GM18502 (cell line): Measurements from ENCODE around the gene ARL6IP1.
"Not testable (repeated sequence)": the region's sequence is repeated elsewhere in the genome, so short reads cannot be mapped to it uniquely, and the experiment has no call there.

Source experiments
- ATAC-seq: cut with Tn5 transposase; IDR thresholded peaks from one replicate; pipeline ENCODE4 v1.9.1; 2021; ENCODE audit warnings: mild to moderate bottlenecking; ENCODE audit not compliant: unreplicated experiment, poor library complexity

The ARL6IP1 gene

DNA sequence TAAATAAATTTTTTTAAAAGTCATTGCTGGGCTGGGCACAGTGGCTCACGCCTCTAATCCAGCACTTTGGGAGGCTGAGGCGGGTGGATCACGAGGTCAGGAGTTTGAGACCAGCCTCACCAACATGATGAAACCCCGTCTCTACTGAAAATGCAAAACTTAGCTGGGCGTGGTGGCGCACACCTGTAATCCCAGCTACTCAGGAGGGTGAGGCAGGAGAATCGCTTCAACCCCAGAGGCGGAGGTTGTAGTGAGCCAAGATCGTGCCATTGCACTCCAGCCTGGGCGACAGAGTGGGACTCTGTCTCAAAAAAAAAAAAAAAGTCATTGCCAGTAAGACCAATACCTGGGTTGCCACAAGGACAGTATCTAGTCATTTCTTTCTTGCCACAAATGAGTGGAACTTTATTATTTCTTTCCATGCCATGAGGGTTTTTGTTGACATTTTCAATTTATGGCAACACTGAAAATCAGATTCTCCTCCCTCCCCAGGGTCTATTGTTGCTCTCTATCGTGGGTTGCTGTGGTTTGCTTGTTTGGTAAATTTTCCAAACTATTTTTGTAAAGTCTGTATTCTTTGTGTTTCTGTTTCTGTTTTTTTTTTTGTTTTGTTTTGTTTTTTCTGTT lies 30.9 kb downstream of the ARL6IP1 start:
- not testable (repeated sequence) for ATAC-seq

DNA sequence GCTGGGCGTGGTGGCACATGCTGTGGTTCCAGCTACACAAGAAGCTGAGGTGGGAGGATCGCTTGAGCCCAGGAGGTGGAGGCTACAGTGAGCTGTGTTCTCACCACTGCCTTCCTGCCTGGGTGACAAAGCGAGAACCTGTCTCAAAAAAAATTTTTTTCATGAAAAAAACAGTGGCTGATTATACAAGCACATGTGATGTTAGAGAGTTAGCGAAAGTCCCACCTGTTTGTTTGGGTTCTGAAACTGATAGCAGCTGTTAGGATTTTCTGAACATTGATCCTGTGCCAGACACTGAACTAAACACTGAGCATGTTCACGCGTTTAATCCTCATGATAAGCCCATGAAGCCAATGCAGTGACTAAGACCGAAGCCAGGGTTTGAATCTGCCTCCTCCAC lies 34.1 kb downstream of the ARL6IP1 start:
- ATAC-seq: peak; percentile 60

DNA sequence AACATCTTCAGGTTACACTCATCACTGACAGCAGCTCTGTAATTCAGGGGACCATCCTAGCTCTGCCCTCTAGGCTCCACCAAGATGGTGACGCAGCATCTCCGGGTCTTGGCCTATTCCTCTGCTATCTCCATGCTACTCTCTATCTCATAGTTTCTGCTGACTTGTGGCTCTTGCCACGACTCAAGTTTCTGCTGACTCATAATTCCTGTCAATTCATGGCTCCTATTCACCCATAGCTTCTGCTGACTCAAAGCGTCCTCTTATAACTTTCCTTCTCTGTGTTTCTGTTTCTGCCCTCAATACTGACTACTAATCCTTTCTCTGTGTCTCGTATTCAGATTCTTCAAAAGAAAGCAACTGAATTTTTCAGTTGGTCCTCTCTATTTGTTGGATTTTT lies 38.6 kb downstream of the ARL6IP1 start:
- peak; percentile 47 for ATAC-seq

DNA sequence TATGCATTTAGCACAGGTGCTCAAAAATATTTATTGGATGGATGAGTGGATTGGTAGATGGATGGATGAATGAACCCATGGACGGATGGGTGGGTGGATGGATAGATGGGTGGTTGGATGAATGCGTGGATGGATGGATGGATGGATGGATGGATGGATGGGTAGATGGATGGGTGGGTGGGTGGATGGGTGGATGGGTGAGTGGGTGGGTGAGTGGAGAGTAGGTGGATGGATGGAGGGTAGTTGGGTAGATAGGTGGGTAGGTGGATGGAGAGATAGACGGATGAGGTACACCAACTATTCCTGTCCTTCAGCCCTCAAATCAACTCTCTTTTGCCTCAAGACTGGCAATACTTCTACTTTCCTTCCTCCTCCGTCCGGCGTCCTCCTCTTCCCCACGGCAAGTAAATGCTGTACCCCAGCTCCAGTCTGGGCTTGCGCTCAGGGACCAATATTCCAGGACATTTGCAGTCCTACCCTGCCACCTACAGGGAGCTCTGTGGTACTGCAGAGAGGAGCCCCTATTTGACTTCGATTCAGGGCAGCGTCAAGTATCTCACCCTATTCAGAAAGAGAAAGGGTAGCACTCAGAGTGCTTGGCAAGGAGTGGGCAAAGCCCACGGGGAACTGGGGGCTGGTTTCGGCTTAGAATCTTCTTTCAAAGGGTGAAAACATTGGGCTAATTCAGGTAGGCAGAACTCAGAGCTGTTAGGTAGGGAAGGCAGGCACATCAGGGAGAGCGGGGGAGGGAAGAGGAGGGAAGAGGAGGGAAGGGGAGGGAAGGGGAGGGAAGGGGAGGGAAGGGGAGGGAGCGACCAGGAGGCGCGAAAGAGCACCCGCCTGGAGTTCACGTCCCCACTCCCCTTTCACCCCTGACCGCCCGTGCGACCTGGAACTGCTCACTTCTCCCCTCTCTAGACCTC lies 41.5 kb downstream of the ARL6IP1 start:
- not testable (repeated sequence) for ATAC-seq

DNA sequence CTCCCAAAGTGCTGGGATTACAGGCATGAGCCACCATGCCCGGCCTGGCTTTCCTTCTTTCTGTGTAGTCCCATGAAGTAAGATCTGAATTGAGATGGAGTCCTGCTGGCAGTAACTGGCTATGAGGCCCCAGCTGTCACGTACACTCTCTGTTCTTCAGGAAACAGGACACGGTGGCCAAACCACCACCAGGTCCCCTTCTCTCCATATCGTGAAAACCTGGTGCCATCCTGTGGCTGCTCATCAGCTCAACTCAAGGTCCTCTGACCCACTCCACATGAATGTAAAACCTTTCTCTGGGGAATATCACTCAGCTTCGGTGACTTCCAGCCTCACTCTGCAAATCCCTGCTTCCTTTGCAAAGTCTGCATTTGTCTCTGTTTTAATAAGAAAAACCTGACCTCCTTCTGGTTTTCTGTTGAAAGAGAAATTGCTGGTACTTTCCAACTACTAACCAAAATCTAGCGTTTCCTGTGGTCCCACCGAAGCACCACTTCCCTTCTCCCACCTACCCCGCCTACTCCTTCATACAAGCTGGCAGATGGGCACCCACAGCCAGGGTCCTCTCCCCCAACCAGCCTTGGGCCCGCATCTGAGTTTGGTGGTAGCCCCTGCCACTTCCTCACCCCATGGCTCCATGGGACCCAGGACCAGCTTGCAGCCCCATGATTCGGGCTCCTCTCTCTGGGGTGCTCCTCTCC lies 43.2 kb downstream of the ARL6IP1 start:
- ATAC-seq: peak; percentile 45

DNA sequence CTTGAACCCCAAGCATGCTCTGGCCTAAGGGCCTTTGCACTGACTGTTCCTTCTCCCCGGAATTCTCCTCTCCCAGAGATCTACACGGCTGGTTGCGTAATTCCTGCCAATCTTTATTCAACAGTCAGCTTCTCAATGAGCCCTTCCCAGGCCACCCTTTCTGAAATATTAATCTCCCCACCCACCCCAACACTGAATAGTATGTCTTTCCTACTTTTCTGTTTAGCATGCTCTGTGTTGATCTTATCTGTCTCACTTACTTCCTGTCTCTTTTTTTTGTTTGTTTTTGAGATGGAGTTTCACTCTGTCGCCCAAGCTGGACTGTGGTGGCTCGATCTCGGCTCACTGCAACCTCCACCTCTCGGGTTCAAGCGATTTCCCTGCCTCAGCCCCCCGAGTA lies 44.7 kb downstream of the ARL6IP1 start:
- ATAC-seq: not testable (repeated sequence)

DNA sequence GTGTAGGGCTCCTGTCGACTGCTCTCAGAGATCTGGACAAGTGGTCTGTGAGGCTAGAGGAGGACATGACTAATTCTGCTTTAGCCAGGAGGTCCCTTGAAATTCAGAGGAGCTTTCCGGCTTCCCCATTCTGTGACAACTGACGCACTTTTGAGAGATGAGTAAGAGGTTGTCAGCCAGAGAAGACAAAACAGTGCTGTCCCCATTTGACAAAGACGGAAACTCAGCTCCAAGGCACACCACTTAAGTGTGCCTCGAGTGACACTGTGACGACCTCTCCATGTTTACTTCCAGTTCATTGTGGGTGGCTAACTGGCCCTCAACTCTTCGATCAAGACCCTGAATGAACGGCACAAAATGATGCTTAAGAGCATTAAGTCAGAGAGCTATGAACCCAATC lies 58.5 kb downstream of the ARL6IP1 start:
- ATAC-seq: not testable (repeated sequence)
